ENCODE data around the gene SPAG17.

Gene SPAG17

GRCh38 chr1:118115567-118116295 lies 69.3 kb downstream of the SPAG17 start:
- no peak for TF ChIP-seq CTCF (IDR thresholded peaks at IDR 0.05; ENCODE audit: low read depth, low read length, missing control alignments)
- DNase-seq (ENCODE audit: low read depth) = no peak
- in situ Hi-C loops (cut with HindIII; ENCODE audit: low sequenced_read_pairs) = no loop called here
- no peak overlapping the region for H3K4me3 ChIP-seq (ENCODE audit: low read depth, low read length)

- in situ Hi-C loops (cut with HindIII; ENCODE audit: low sequenced_read_pairs) = no loop called here
- H3K4me3 ChIP-seq (ENCODE audit: low read depth, low read length) = no peak overlapping the region
- no peak for DNase-seq (ENCODE audit: low read depth)
- TF ChIP-seq CTCF (IDR thresholded peaks at IDR 0.05; ENCODE audit: low read depth, low read length, missing control alignments) = no peak
These were observed 71.8 kb downstream of the SPAG17 start for GRCh38 chr1:118113261-118113660.

GRCh38 chr1:118110580-118110979 lies 74.4 kb downstream of the SPAG17 start:
- in situ Hi-C loops (cut with HindIII; ENCODE audit: low sequenced_read_pairs) = no loop called here
- no peak overlapping the region for H3K4me3 ChIP-seq (ENCODE audit: low read depth, low read length)
- DNase-seq (ENCODE audit: low read depth) = no peak
- TF ChIP-seq CTCF (IDR thresholded peaks at IDR 0.05; ENCODE audit: low read depth, low read length, missing control alignments) = no peak

GRCh38 chr1:118104951-118105350 lies 80.1 kb downstream of the SPAG17 start:
- H3K4me3 ChIP-seq (ENCODE audit: low read depth, low read length) = no peak overlapping the region
- DNase-seq (ENCODE audit: low read depth) = no peak
- in situ Hi-C loops (cut with HindIII; ENCODE audit: low sequenced_read_pairs) = no loop called here
- no peak for TF ChIP-seq CTCF (IDR thresholded peaks at IDR 0.05; ENCODE audit: low read depth, low read length, missing control alignments)

DNA sequence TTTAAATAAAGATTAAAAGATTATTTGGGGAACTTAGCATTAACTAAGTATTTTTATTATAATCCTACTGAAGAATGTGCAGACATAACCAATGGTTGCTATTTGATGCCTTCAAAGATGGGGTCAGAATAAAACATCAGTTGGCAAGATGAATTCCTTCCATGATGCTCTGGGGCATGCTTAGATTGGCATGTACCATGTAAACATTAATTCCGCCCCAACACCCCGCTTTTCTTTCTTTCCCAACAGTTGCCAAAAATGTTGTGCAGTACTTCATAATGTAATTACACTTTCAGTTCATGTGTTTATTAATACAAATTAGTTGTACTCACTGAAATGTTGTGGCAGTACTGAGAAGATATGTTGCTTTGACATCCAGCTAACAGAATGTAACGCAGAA lies 82.6 kb downstream of the SPAG17 start:
- in situ Hi-C loops (cut with HindIII; ENCODE audit: low sequenced_read_pairs) = no loop called here
- H3K4me3 ChIP-seq (ENCODE audit: low read depth, low read length) = no peak overlapping the region
- no peak for DNase-seq (ENCODE audit: low read depth)
- no peak for TF ChIP-seq CTCF (IDR thresholded peaks at IDR 0.05; ENCODE audit: low read depth, low read length, missing control alignments)

DNA sequence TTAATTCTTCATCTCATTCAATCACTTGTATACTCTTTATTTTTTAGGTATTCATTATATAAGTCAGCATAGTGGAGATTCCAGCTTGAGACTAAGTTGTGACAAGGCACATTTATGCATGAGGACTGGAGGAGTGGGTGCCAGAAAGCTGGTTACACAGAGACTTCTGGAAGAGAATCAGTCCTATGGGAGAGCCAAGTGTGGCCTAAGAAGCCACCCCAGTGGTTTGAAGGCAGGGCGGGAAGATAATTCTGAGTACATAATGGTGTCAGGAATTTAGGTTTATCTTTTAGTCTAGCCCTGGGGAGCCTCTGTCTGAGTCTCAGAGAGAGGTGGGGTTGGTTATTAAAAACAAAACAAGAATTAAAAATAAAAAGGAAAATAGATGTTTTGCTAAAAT lies 83.0 kb downstream of the SPAG17 start:
- TF ChIP-seq CTCF (IDR thresholded peaks at IDR 0.05; ENCODE audit: low read depth, low read length, missing control alignments) = no peak
- in situ Hi-C loops (cut with HindIII; ENCODE audit: low sequenced_read_pairs) = no loop called here
- DNase-seq (ENCODE audit: low read depth) = no peak
- no peak overlapping the region for H3K4me3 ChIP-seq (ENCODE audit: low read depth, low read length)
